GM21367 (cell line): ENCODE data around the gene TMBIM1.

Source experiments
- ATAC-seq: cut with Tn5 transposase; IDR thresholded peaks from one replicate; pipeline ENCODE4 v1.9.1; 2021; ENCODE audit not compliant: unreplicated experiment

TMBIM1 gene

GRCh38 chr2:218259099-218259961, 33.0 kb downstream of the TMBIM1 start:
- no peak for ATAC-seq

- peak; percentile 72 for ATAC-seq
These were observed 34.8 kb downstream of the TMBIM1 start for GRCh38 chr2:218257390-218257981.

DNA sequence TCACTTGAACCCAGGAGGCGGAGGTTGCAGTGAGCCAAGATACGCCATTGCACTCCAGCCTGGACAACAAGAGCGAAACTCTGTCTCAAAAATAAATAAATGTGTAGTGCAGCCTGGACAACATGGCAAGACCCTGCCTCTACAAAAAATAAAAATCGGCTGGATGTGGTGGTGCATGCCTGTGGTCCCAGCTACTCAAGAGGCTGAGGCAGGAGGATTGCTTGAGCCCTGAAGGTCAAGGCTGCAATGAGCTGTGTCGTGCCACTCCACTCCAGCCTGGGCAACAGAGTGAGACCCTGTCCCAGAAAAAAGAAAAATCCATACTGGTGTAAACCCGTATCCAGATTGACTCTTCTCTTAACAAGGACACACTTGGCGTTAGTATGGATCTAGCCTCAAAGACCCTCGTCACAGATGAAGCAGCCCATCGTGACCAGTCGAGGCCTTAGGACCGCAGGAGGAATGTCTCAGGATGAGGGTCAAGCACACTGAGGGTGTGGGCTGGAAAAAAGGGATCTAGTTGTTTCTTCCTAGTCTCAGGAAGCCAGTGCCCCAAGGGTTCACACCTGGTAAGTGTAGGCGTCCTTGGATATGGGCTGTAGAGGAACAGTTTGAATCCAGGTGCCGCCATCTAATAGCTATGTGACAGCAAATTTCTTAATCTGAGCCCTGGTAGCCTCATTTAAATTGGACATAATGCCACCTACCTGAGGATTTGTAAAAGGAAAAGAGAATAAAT, 35.5 kb downstream of the TMBIM1 start:
- no peak for ATAC-seq

- ATAC-seq, result no peak
These were observed 36.9 kb downstream of the TMBIM1 start for GRCh38 chr2:218255446-218255845.

DNA sequence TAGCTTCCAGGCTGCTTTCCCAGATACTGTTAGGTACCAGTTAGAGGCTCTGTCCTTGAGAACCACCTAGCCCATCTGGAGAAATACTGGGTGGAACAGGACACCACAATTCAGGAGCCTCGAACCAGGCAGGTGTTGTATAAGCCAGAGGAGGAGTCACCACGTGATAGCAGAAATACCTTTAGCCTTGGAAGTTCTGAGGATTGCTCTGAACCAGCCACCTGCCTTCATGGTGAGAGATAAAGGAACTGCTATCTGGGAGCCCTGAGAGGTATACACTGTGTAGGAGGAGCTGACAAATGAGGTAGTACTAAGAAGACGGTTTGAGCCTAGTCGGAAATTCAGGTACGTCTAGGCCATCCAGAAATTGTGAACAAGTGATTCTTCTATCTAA, 39.1 kb downstream of the TMBIM1 start:
- no peak for ATAC-seq

GRCh38 chr2:218252509-218253231, 39.6 kb downstream of the TMBIM1 start:
- no peak for ATAC-seq

GRCh38 chr2:218249691-218250090, 42.6 kb downstream of the TMBIM1 start:
- ATAC-seq, result no peak

DNA sequence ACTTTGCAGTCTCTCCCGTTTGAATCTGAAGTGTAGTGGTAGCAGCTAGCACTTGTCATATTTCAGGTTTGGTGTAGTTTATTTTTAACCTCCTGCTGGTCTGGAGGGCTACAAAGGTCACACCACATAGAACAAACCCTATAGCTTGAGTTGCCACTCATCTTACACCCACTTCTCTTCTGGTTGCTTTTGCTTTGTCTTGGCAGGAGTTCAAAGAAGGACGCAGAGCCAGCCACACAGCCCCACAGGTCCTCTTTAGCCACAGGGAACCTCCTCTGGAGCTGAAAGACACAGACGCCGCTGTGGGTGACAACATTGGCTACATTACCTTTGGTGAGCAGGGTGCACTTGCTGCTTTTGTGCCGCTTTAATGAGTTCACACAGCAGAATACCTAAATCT, 47.1 kb downstream of the TMBIM1 start:
- ATAC-seq, result no peak

GRCh38 chr2:218244665-218245064, 47.6 kb downstream of the TMBIM1 start:
- ATAC-seq, result no peak

DNA sequence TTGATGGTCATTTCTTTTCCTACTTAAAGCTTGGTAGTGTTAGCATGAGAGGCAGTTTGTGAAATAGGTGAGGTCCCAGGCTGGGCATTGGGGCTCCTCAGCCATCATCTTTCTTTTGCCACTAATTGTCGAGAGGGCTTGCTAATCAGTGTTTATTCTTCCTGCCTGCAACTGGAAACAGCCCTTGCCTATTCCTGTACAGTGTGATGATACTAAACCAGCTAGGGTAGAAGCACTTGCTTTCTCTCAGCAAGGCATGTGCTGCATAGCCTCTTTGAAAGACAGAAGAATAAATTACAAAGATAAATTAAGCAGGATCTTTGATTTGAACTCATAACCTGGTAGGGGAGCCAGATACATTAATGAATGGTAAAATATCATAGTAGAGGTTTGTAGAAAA, 48.1 kb downstream of the TMBIM1 start:
- no peak for ATAC-seq

GRCh38 chr2:218238887-218239286, 53.4 kb downstream of the TMBIM1 start:
- ATAC-seq, result no peak

GRCh38 chr2:218236829-218237228, 55.5 kb downstream of the TMBIM1 start:
- ATAC-seq, result no peak

DNA sequence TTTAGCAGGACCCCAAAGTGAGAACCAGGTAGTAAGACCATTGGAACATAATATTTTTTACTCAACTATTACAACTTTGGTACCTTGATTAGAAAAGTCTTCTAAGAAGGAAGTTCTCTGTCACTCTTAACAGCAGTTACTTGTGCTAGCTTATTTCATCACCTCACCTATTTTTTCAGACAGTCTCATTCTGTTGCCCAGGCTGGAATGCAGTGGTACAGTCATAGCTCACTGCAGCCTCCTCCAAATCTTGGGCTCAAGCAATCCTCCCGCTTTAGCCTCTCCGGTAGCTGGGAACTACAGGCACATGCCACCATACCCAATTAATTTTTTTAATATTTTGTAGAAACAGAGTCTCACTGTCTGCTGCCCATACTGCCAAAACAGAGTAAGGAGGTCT, 57.3 kb downstream of the TMBIM1 start:
- no peak for ATAC-seq

- no peak for ATAC-seq
These were observed 57.8 kb downstream of the TMBIM1 start for GRCh38 chr2:218234521-218234920.

DNA sequence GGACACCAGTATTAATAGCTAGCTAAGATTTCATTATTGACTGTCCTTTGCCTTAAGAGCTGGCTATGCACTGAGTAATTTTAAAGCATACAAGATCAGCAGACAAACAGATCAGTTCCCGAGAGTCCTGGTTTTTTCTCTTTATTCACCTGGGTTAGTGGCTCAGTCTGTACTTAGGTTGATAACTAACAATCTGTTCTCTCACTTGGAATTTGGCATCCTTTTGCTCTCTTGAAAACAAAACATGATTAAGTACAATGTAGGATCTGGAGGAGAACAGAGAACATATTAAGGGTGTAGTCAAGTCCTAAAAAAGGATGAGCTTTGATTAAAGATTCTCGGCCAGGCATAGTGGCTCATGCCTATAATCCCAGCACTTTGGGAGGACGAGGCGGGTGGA, 58.8 kb downstream of the TMBIM1 start:
- ATAC-seq, result no peak

DNA sequence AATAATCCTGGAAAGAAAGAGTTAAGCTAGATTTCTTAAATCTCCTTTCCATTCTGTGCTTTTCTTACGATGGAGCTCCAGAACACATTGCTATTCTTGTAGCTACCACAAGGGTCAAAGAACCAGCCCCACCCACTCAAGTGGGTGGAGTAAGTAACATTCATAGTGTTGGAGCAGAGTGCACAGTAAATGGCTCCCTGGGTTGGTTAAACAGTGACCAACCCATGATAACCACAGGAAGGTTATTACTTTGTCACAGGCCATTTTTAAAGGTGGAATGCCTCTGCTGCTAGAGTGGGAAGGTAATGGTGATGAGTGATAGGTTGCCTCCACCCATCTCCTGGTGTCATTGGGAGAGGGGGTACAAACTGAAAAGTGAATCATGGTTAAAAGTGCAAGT, 61.4 kb downstream of the TMBIM1 start:
- peak; percentile 41 for ATAC-seq

DNA sequence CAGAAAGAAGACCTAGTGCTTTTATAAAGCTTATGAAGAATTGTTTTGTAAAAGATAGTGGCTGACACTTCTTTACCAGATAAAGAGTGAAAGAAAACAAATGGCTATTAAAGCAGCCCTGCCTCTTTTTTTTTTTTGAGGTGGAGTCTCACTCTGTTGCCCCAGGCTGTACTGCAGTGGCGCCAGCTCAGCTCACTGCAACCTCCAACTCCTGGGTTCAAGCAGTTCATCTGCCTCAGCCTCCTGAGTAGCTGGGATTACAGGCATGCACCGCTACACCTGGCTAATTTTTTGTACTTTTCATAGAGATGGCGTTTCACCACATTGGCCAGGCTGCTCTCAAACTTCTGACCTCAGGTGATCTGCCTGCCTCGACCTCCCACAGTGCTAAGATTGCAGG, 62.5 kb downstream of the TMBIM1 start:
- no peak for ATAC-seq

GRCh38 chr2:218229239-218229638, 63.1 kb downstream of the TMBIM1 start:
- peak; percentile 87 for ATAC-seq

DNA sequence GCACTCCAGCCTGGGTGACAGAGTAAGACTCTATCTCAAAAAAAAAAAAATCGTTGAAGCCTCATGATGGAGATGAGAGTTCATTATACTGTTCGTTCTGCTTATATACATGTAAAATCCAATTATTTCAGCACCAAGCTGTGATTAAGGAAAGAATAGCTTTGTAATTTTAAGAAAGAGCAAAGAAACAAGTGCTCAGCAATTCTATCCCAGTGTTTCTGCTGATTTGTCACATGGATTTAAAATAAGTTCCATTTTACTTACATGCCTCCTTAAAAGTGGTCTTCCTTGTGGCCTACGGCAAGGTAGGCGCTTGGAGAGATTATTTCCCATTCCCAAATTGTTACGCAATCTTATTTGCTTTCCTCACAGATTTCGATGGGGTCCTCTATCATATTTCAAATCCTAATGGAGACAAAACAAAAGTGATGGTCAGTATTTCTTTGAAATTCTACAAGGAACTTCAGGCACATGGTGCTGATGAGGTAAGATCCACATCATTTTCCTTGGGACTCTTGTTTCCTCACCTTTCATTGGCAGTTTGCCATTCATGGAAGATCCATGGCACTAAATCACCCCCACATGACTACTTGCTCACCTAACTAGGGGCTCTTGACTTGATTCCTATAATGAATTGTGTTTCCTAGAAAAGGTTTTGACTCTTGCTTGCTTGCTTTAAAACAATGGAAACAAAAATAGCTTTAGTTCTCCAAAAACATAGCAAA, 63.8 kb downstream of the TMBIM1 start:
- no peak for ATAC-seq

DNA sequence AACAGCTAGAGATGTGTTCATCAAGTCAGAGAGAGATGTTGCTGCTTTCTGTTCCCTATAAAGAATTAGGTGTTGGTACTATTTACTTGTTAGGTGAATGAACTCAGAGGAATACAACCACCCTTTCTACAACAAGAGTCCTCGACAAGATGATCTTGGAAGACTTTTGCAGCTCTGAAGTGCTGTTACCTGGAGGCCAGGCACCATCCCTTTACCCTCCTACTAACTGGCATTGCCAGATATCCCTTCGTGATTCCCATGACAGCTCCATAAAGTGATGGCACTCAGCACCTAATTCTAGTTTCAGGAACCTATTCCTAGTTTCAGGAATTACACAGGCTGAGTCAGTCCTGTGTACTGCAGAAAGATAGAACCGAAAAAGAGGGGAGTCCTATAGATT, 65.4 kb downstream of the TMBIM1 start:
- no peak for ATAC-seq
